Caki2 (cell line): ENCODE data around the gene AAMP. TPM values are rescaled to one million over a fixed set of nuclear protein-coding genes. Genes with fewer than 3 reads are reported as not detected.

Experiments used
- DNase-seq: peaks from one replicate; pipeline ENCODE4 v3.0.0-alpha.2; 2015; ENCODE audit warnings: low read depth
- in situ Hi-C: cut with HindIII; loops from 2 replicates; pipeline ENCODE4 v1.10.0; 2016; ENCODE audit warnings: low sequenced_read_pairs, low pct_unique_long_range_greater_than_20kb, mixed read lengths
- total RNA-seq: library from RNA; depleted of rRNA; stranded (reverse); fragments of >200 nt; shearing (Covaris generic); gene quantifications from 2 replicates; pipeline ENCODE4 v1.2.3, GENCODE V29; 2014; ENCODE audit warnings: low replicate concordance

AAMP gene
- total RNA-seq, 1 experiment from 2014 or later: 130 TPM

- in situ Hi-C loops: no loop called here
- no peak for DNase-seq
Observed at GRCh38 chr2:218263817-218264641, 5.9 kb downstream of the AAMP start.

- in situ Hi-C loops: no loop called here
- no peak for DNase-seq
Observed at GRCh38 chr2:218262631-218263586, 7.0 kb downstream of the AAMP start.

GRCh38 chr2:218262237-218262600 lies 7.7 kb downstream of the AAMP start:
- no peak for DNase-seq
- in situ Hi-C loops: no loop called here

GRCh38 chr2:218261423-218262236 lies 8.3 kb downstream of the AAMP start:
- in situ Hi-C loops: no loop called here
- no peak for DNase-seq

- in situ Hi-C loops: no loop called here
- peak; percentile 67 for DNase-seq
Observed at GRCh38 chr2:218260742-218261422, 9.1 kb downstream of the AAMP start, which contains the start of gene GPBAR1. TSS of gene GPBAR1 (plus strand) at chr2:218261015. CDS start at chr2:218262725, 1,710 bp downstream.

GRCh38 chr2:218260166-218260565 lies 9.8 kb downstream of the AAMP start:
- no peak for DNase-seq
- in situ Hi-C loops: no loop called here

GRCh38 chr2:218259099-218259961 lies 10.6 kb downstream of the AAMP start:
- in situ Hi-C loops: no loop called here
- DNase-seq: no peak

- DNase-seq: no peak
- in situ Hi-C loops: no loop called here
Observed at GRCh38 chr2:218257390-218257981, 12.5 kb downstream of the AAMP start.

GRCh38 chr2:218256612-218257350 lies 13.2 kb downstream of the AAMP start:
- in situ Hi-C loops: no loop called here

GRCh38 chr2:218255446-218255845 lies 14.5 kb downstream of the AAMP start:
- no peak for DNase-seq
- in situ Hi-C loops: no loop called here

More at GRCh38 chr2:218256612-218257350, 13.2 kb downstream of the AAMP start:
- no peak for DNase-seq

- in situ Hi-C loops: no loop called here
- DNase-seq: no peak
Observed at GRCh38 chr2:218253232-218253625, 16.7 kb downstream of the AAMP start.

- no peak for DNase-seq
- in situ Hi-C loops: no loop called here
Observed at GRCh38 chr2:218252509-218253231, 17.3 kb downstream of the AAMP start.

GRCh38 chr2:218249691-218250090 lies 20.2 kb downstream of the AAMP start:
- in situ Hi-C loops: no loop called here
- no peak for DNase-seq

GRCh38 chr2:218245214-218245613 lies 24.7 kb downstream of the AAMP start:
- no peak for DNase-seq
- in situ Hi-C loops: no loop called here

- DNase-seq: no peak
- in situ Hi-C loops: no loop called here
Observed at GRCh38 chr2:218244665-218245064, 25.3 kb downstream of the AAMP start.
